Transverse colon (tissue), 4 donors: ENCODE results near the gene CCDC14. TPM values are rescaled to one million over a fixed set of nuclear protein-coding genes. Genes with fewer than 3 reads are reported as not detected.

Source experiments
- DNase-seq: peaks from one replicate; pipeline ENCODE4 v3.0.0-alpha.2; 2019
- H3K27ac ChIP-seq, 4 donors: fragments of 200-600 bp; sonication (generic); 2 replicates each; pipeline ENCODE4 v1.5.1; 2016 to 2018; ENCODE audit warnings: inconsistent platforms in 4 of 4
- H3K27me3 ChIP-seq: fragments of 200-600 bp; sonication (generic); 2 replicates; pipeline ENCODE4 v1.5.1; 2017; ENCODE audit warnings: inconsistent platforms
- H3K36me3 ChIP-seq, 4 donors: fragments of 200-600 bp; sonication (generic); 2 replicates each; pipeline ENCODE4 v1.5.1; 2017 to 2019; ENCODE audit warnings: inconsistent platforms in 4 of 4
- H3K4me1 ChIP-seq, 4 donors: fragments of 200-600 bp; sonication (generic); 2 replicates each; pipeline ENCODE4 v1.5.1; 2017 to 2020; ENCODE audit warnings: inconsistent platforms in 4 of 4
- H3K4me3 ChIP-seq, 4 donors: fragments of 200-600 bp; sonication (generic); 1 replicate in 1 of 4; 2 replicates in 3 of 4; pipeline versions ENCODE4 v1.5.1 to v1.6.1; 2017 to 2019; ENCODE audit warnings: inconsistent platforms in 4 of 4
- H3K9me3 ChIP-seq, 2 donors: fragments of 200-600 bp; sonication (generic); 2 replicates each; pipeline ENCODE4 v1.5.1; 2017 to 2019; ENCODE audit warnings: inconsistent platforms in 2 of 2
- CTCF ChIP-seq, 5 experiments: fragments of 200-600 bp in 3 of 5; fragments of 450-650 bp in 2 of 5; sonication (generic) in 3 of 5; IDR thresholded peaks; 1 replicate in 2 of 5; 2 replicates in 3 of 5; pipeline ENCODE4 v1.5.1; 2016 to 2017; ENCODE audit warnings: antibody characterized with exemption in 5 of 5, inconsistent platforms in 3 of 5, mild to moderate bottlenecking in 2 of 5, moderate library complexity in 1 of 5
- EP300 ChIP-seq: sonication (generic); formaldehyde crosslinking; IDR thresholded peaks from one replicate; pipeline ENCODE4 v1.6.1; 2017; ENCODE audit warnings: antibody characterized with exemption, low read depth
- POLR2A ChIP-seq: fragments of 450-650 bp; IDR thresholded peaks from one replicate; pipeline ENCODE4 v1.6.1; 2016; ENCODE audit warnings: antibody characterized with exemption, mild to moderate bottlenecking, moderate library complexity
- POLR2AphosphoS5 ChIP-seq, 3 donors: sonication (generic); formaldehyde crosslinking; IDR thresholded peaks; one replicate each; pipeline ENCODE4 v1.6.1; 2016; ENCODE audit warnings: antibody characterized with exemption in 3 of 3
- WGBS, 2 donors: methylation state at CpG; one replicate each; pipeline ENCODE4 v1.1.5; 2018; ENCODE audit warnings: low coverage in 1 of 2; 5-methylcytosine and 5-hydroxymethylcytosine counted together
- in situ Hi-C, 4 donors: fragments of 200-750 bp; cut with MboI; loops; one replicate each; pipeline versions ENCODE4 v1.15.0 to v1.15.1; 2017; ENCODE audit warnings: low sequenced_read_pairs in 3 of 4, low pct_ligation_motif_present in 1 of 4, low pct_unique_long_range_greater_than_20kb in 1 of 4
- intact Hi-C: fragments of 100-400 bp; cut with DNase I; formaldehyde crosslinking; loops from one replicate; pipeline ENCODE4 v1.15.1; 2023; ENCODE audit warnings: low total_unique reads
- total RNA-seq, 4 donors: library from RNA; depleted of rRNA; stranded (reverse); fragments of >200 nt; gene quantifications; one replicate each; pipeline ENCODE4 v1.1.0, GENCODE V29; 2016

The CCDC14 gene
- total RNA-seq, 4 donors from 2014 or later = 93.1 to 117 (median 110) TPM

- in situ Hi-C loops = no loop called here
- DNase-seq = no peak
- Histone ChIP-seq H3K27ac (no peak overlapping the region), H3K4me1 (peaks cover 0 to 25% (median 7%) of the 10 kb centered on the region in 4 donors), H3K4me3 (no peak overlapping the region), H3K9me3 (no peaks in the 10 kb centered on the region), H3K36me3 (peaks cover 0 to 16% (median 5%) of the 10 kb centered on the region in 4 donors), H3K27me3 (no peaks in the 10 kb centered on the region)
- intact Hi-C loops = no loop called here
- TF ChIP-seq POLR2AphosphoS5 (IDR thresholded peaks at IDR 0.05) (no peak), CTCF (IDR thresholded peaks at IDR 0.05) (peak in 4 of 5 experiments; percentile 12 to 18 (median 14)), EP300 (no peak)
- WGBS, 2 donors = 56 to 63% methylated on average over 2 of the region's 2 CpGs
Measured at GRCh38 chr3:123941121-123941520, 19.9 kb downstream of the CCDC14 start.

GRCh38 chr3:123939706-123940105 is 21.3 kb downstream of the CCDC14 start:
- Histone ChIP-seq H3K4me3 (no peak overlapping the region), H3K4me1 (peaks cover 0 to 27% (median 7%) of the 10 kb centered on the region in 4 donors), H3K27ac (peak overlapping the region in 1 of 4 donors; percentile 4), H3K36me3 (peaks cover 0 to 16% (median 4%) of the 10 kb centered on the region in 4 donors), H3K27me3 (no peaks in the 10 kb centered on the region), H3K9me3 (no peaks in the 10 kb centered on the region)
- DNase-seq = no peak
- WGBS, 2 donors = 53 to 71% methylated on average over 2 of the region's 2 CpGs
- intact Hi-C loops (no loop called here), in situ Hi-C loops (no loop called here)
- TF ChIP-seq POLR2A (no peak), POLR2AphosphoS5 (IDR thresholded peaks at IDR 0.05) (no peak), EP300 (no peak), CTCF (IDR thresholded peaks at IDR 0.05) (no peak)

GRCh38 chr3:123936400-123936799 is 24.6 kb downstream of the CCDC14 start:
- WGBS, 2 donors = 39 to 59% methylated on average over 2 of the region's 2 CpGs
- H3K27ac ChIP-seq = no peak overlapping the region
- in situ Hi-C loops = no loop called here

GRCh38 chr3:123935830-123936229 is 25.2 kb downstream of the CCDC14 start:
- no peaks in the 10 kb centered on the region for H3K27me3 ChIP-seq
- no peaks in the 10 kb centered on the region for H3K9me3 ChIP-seq
- TF ChIP-seq POLR2A (no peak), EP300 (no peak), POLR2AphosphoS5 (IDR thresholded peaks at IDR 0.05) (no peak), CTCF (IDR thresholded peaks at IDR 0.05) (no peak)
- no peak overlapping the region for H3K4me3 ChIP-seq
- no peak overlapping the region for H3K27ac ChIP-seq
- H3K4me1 ChIP-seq = peaks cover 0 to 27% (median 7%) of the 10 kb centered on the region in 4 donors
- no peak for DNase-seq
- H3K36me3 ChIP-seq = peaks cover 0 to 15% (median 5%) of the 10 kb centered on the region in 4 donors
- intact Hi-C loops = no loop called here
- in situ Hi-C loops = no loop called here

More at GRCh38 chr3:123936400-123936799, 24.6 kb downstream of the CCDC14 start:
- H3K27me3 ChIP-seq = no peaks in the 10 kb centered on the region
- no peak overlapping the region for H3K4me3 ChIP-seq
- H3K36me3 ChIP-seq = peaks cover 0 to 12% (median 4%) of the 10 kb centered on the region in 4 donors
- peaks cover 0 to 27% (median 7%) of the 10 kb centered on the region in 4 donors for H3K4me1 ChIP-seq
- no peaks in the 10 kb centered on the region for H3K9me3 ChIP-seq
- TF ChIP-seq POLR2A (no peak), CTCF (IDR thresholded peaks at IDR 0.05) (no peak), EP300 (no peak), POLR2AphosphoS5 (IDR thresholded peaks at IDR 0.05) (no peak)
- intact Hi-C loops = no loop called here
- DNase-seq = no peak
